IMR-90 (cell line): ENCODE measurements around the gene ATP6V0E2. TPM values are rescaled to one million over a fixed set of nuclear protein-coding genes. Genes with fewer than 3 reads are reported as not detected.
"Not testable (repeated sequence)": the region's sequence is repeated elsewhere in the genome, so short reads cannot be mapped to it uniquely, and the experiment has no call there.

Experiments
- ATAC-seq: fragments of 200-7000 bp; cut with Tn5 transposase; 2 replicates; pipeline ENCODE4 v1.9.1; 2020; ENCODE audit warnings: low read depth, mild to moderate bottlenecking, moderate library complexity
- BruUV-seq: library from RNA; stranded (reverse); fragments of 400-500 nt; replicated peaks from 2 replicates; lab custom pipeline; 2021; lab: Mats Ljungman, UMichigan
- CTCF ChIA-PET: fragments of 300-600 bp; formaldehyde crosslinking; extraction: SDS; loops from one replicate; lab custom pipeline; 2021; ENCODE audit warnings: antibody characterized with exemption; lab: Yijun Ruan, JAX
- POLR2A ChIA-PET: fragments of 300-600 bp; sonication (Branson Sonifier 250); formaldehyde crosslinking; loops from one replicate; lab custom pipeline; 2022; ENCODE audit warnings: antibody characterized with exemption; ENCODE audit not compliant: unreplicated experiment; lab: Charles Lee
- DNase-seq: peaks from one replicate; pipeline ENCODE4 v3.0.0; 2013
- H2AFZ ChIP-seq: replicated peaks from 2 replicates; pipeline ENCODE3; 2013; ENCODE audit warnings: low read length, mild to moderate bottlenecking; ENCODE audit not compliant: poor library complexity
- H2AK5ac ChIP-seq: 2 replicates; pipeline ENCODE4 v1.6.1; 2013; ENCODE audit warnings: low read depth, low read length, inconsistent platforms
- H2AK9ac ChIP-seq: replicated peaks from 2 replicates; pipeline ENCODE3; 2013; ENCODE audit warnings: mild to moderate bottlenecking, low read depth, low read length, moderate library complexity; ENCODE audit not compliant: poor library complexity
- H2BK120ac ChIP-seq: 2 replicates; pipeline ENCODE4 v1.6.1; 2013; ENCODE audit warnings: low read depth, low read length, inconsistent platforms
- H2BK15ac ChIP-seq: 3 replicates; pipeline ENCODE4 v1.6.1; 2013; ENCODE audit warnings: low read depth, low read length, inconsistent platforms
- H2BK20ac ChIP-seq: 2 replicates; pipeline ENCODE4 v1.6.1; 2013; ENCODE audit warnings: low read depth, mild to moderate bottlenecking, inconsistent platforms, low read length, moderate library complexity
- H2BK5ac ChIP-seq: 2 replicates; pipeline ENCODE4 v1.6.1; 2013; ENCODE audit warnings: mild to moderate bottlenecking, low read depth, low read length, inconsistent platforms; ENCODE audit not compliant: poor library complexity, severe bottlenecking
- H3K14ac ChIP-seq: replicated peaks from 2 replicates; pipeline ENCODE4 v1.6.1; 2013; ENCODE audit warnings: low read depth, low read length, inconsistent platforms
- H3K18ac ChIP-seq: 2 replicates; pipeline ENCODE4 v1.6.1; 2013; ENCODE audit warnings: low read depth, low read length, control low read depth
- H3K23ac ChIP-seq: 2 replicates; pipeline ENCODE4 v1.6.1; 2013; ENCODE audit warnings: low read depth, low read length, inconsistent platforms
- H3K27ac ChIP-seq: 2 replicates; pipeline ENCODE4 v1.5.1; 2013; ENCODE audit warnings: mild to moderate bottlenecking, control low read depth, low read length; ENCODE audit not compliant: insufficient read depth
- H3K27me3 ChIP-seq: 2 replicates; pipeline ENCODE4 v1.6.1; 2013; ENCODE audit warnings: low read length; ENCODE audit not compliant: control insufficient read depth, insufficient read depth
- H3K36me3 ChIP-seq: 2 replicates; pipeline ENCODE4 v1.6.1; 2013; ENCODE audit warnings: low read length, mixed read lengths; ENCODE audit not compliant: control insufficient read depth, insufficient read depth
- H3K4ac ChIP-seq: 2 replicates; pipeline ENCODE4 v1.6.1; 2013; ENCODE audit warnings: low read depth, low read length, inconsistent platforms
- H3K4me1 ChIP-seq: 2 replicates; pipeline ENCODE4 v1.6.1; 2013; ENCODE audit warnings: low read length, mixed read lengths; ENCODE audit not compliant: control insufficient read depth, insufficient read depth
- H3K4me2 ChIP-seq: 2 replicates; pipeline ENCODE4 v1.6.1; 2013; ENCODE audit warnings: low read depth, mild to moderate bottlenecking, control low read depth, low read length, moderate library complexity
- H3K4me3 ChIP-seq: 2 replicates; pipeline ENCODE4 v1.5.1; 2013; ENCODE audit warnings: low read depth, mild to moderate bottlenecking, control low read depth, low read length, moderate library complexity; ENCODE audit not compliant: insufficient read depth
- H3K56ac ChIP-seq: 2 replicates; pipeline ENCODE4 v1.6.1; 2013; ENCODE audit warnings: low read length, inconsistent platforms; ENCODE audit not compliant: insufficient read depth; ENCODE audit errors: extremely low read depth
- H3K79me1 ChIP-seq, 2 experiments: 2 replicates each; pipeline ENCODE4 v1.6.1; 2013; ENCODE audit warnings: low read length in 2 of 2, inconsistent platforms in 1 of 2, low read depth in 1 of 2
- H3K9ac ChIP-seq: 2 replicates; pipeline ENCODE4 v1.6.1; 2013; ENCODE audit warnings: low read depth, low read length, control low read depth
- H3K9me1 ChIP-seq: 2 replicates; pipeline ENCODE4 v1.6.1; 2013; ENCODE audit warnings: low read length, inconsistent platforms; ENCODE audit not compliant: insufficient read depth
- H3K9me3 ChIP-seq: 2 replicates; pipeline ENCODE4 v1.6.1; 2013; ENCODE audit warnings: low read length; ENCODE audit not compliant: control insufficient read depth, insufficient read depth
- H4K20me1 ChIP-seq: 2 replicates; pipeline ENCODE4 v1.6.1; 2013; ENCODE audit warnings: low read length, inconsistent platforms; ENCODE audit not compliant: insufficient read depth
- H4K5ac ChIP-seq: 2 replicates; pipeline ENCODE4 v1.6.1; 2013; ENCODE audit warnings: mild to moderate bottlenecking, low read depth, low read length, control low read depth
- H4K8ac ChIP-seq, 2 experiments: 2 replicates each; pipeline ENCODE4 v1.6.1; 2013; ENCODE audit warnings: low read depth in 2 of 2, low read length in 2 of 2, control low read depth in 1 of 2, inconsistent platforms in 1 of 2
- H4K91ac ChIP-seq: 2 replicates; pipeline ENCODE4 v1.6.1; 2013; ENCODE audit warnings: low read depth, low read length, inconsistent platforms; ENCODE audit not compliant: insufficient read depth
- WGBS, 2 experiments: methylation state at CpG; one replicate each; pipeline versions ENCODE4 v1.1.5 to v1.1.7; 2013; ENCODE audit warnings: missing lambda C conversion rate in 2 of 2; ENCODE audit not compliant: insufficient read length in 1 of 2; ENCODE audit errors: extremely low coverage in 2 of 2; 5-methylcytosine and 5-hydroxymethylcytosine counted together
- dilution Hi-C: fragments of 300-500 bp; cut with HindIII; formaldehyde crosslinking; loops from one replicate; pipeline ENCODE4 v1.14.3; 2018; ENCODE audit warnings: low sequenced_read_pairs; ENCODE audit not compliant: unreplicated experiment
- in situ Hi-C: fragments of 300-500 bp; cut with MboI; formaldehyde crosslinking; loops from 3 replicates; pipeline ENCODE4 v1.14.3; 2019; ENCODE audit warnings: low sequenced_read_pairs, inconsistent platforms, mixed read lengths
- intact Hi-C: fragments of 100-400 bp; cut with micrococcal nuclease; formaldehyde crosslinking; loops from 2 replicates; pipeline ENCODE4 v1.10.0; 2022
- polyA plus RNA-seq, 3 experiments: library from polyadenylated mRNA; depleted of rRNA; stranded (reverse); fragments of >200 nt; gene quantifications; 2 replicates each; pipeline ENCODE4 v1.2.3, GENCODE V29; 2012; ENCODE audit warnings: low replicate concordance in 1 of 3
- total RNA-seq: library from RNA; depleted of rRNA; stranded (reverse); fragments of >200 nt; gene quantifications from 2 replicates; pipeline ENCODE4 v1.2.3, GENCODE V29; 2012

The ATP6V0E2 gene
- total and polyA plus RNA-seq, 2 of the 4 experiments (the other 2 are of a cell fraction) = 5.7 to 30.3 TPM

DNA sequence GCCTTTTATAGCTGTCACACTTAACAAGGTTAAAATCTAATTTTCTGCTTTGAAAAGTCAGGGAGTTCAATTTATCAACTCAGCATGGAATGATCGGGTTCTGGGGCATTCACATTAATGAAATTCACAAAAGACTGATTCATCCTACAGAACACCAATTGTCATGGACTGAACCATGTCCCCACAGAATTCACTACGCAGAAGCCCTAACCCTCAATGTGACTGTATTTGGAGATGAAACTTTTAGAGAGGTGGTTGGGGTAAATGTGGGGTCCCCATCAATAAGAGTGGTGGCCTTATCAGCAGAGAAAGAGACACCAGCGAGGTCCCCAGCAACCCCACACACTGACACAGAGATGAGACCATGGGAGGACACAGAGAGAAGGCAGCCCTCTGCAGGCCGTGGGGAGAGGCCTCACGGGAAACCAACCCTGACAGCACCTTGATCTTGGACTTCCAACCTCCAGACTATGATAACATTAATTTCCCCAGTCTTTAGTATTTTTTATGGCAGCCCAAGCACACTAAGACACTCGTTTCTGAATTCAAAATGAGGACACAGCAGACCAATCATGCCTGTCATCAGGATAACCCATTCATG is 34.1 kb downstream of the ATP6V0E2 start:
- in situ Hi-C loops, intact Hi-C loops, H2BK120ac ChIP-seq, H4K91ac ChIP-seq, CTCF ChIA-PET, H2BK5ac ChIP-seq, H4K5ac ChIP-seq, BruUV-seq, H3K9ac ChIP-seq, H3K56ac ChIP-seq, H3K4ac ChIP-seq, H3K4me3 ChIP-seq, H2AFZ ChIP-seq, ATAC-seq, dilution Hi-C loops, H3K27ac ChIP-seq, H2BK20ac ChIP-seq, H3K9me3 ChIP-seq, H4K8ac ChIP-seq, H4K20me1 ChIP-seq, H3K36me3 ChIP-seq, H3K23ac ChIP-seq, H3K27me3 ChIP-seq, H3K9me1 ChIP-seq, DNase-seq, H2AK9ac ChIP-seq, H2AK5ac ChIP-seq, POLR2A ChIA-PET, H3K79me1 ChIP-seq, H2BK15ac ChIP-seq, H3K4me1 ChIP-seq, H3K18ac ChIP-seq, H3K14ac ChIP-seq, H3K4me2 ChIP-seq: not testable (repeated sequence)
- WGBS, 2 experiments = no CpG with 5 or more reads among the region's 6 CpGs

DNA sequence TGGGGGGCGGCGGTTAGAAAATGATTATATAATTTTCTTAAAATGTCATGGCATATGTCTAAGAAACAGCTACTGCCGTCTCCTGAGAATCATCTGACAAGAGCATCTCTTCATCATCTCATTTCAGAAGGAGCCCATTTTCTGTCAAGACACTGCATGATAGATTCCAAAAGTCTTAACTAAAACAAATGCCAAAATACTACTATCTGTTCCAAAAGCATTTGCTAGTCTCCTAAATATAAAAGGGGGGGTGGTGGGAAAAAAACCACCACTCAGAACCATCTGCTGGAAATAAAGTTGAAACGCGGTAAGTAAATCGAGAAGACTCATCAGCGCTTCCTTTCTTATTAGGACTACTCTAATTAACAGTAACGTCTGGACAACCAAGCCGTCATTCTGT is 36.5 kb downstream of the ATP6V0E2 start:
- H3K56ac ChIP-seq, ATAC-seq, BruUV-seq, H4K91ac ChIP-seq, H3K9me1 ChIP-seq, H4K20me1 ChIP-seq, H3K4me1 ChIP-seq, H3K27me3 ChIP-seq, H2BK5ac ChIP-seq, intact Hi-C loops, H2AK9ac ChIP-seq, dilution Hi-C loops, DNase-seq, H3K4ac ChIP-seq, H3K4me3 ChIP-seq, H3K9ac ChIP-seq, H2AFZ ChIP-seq, H3K9me3 ChIP-seq, H3K4me2 ChIP-seq, H3K18ac ChIP-seq, in situ Hi-C loops, H2BK120ac ChIP-seq, H4K5ac ChIP-seq, POLR2A ChIA-PET, H3K79me1 ChIP-seq, CTCF ChIA-PET, H3K23ac ChIP-seq, H3K27ac ChIP-seq, H3K14ac ChIP-seq, H2BK20ac ChIP-seq, H3K36me3 ChIP-seq, H2BK15ac ChIP-seq, H2AK5ac ChIP-seq, H4K8ac ChIP-seq: not testable (repeated sequence)
- no CpG with 5 or more reads among the region's 9 CpGs for WGBS, 2 experiments
